ENCODE measurements around the gene ZRSR2. TPM values are rescaled to one million over a fixed set of nuclear protein-coding genes. Genes with fewer than 3 reads are reported as not detected.
"Not testable (repeated sequence)": the region's sequence is repeated elsewhere in the genome, so short reads cannot be mapped to it uniquely, and the experiment has no call there.

Gene ZRSR2
- total RNA-seq, 2 donors from 2014 or later = 4.0 to 6.1 TPM

- no peaks in the 10 kb centered on the region for H3K9me3 ChIP-seq
- TF ChIP-seq, protein P1, sequence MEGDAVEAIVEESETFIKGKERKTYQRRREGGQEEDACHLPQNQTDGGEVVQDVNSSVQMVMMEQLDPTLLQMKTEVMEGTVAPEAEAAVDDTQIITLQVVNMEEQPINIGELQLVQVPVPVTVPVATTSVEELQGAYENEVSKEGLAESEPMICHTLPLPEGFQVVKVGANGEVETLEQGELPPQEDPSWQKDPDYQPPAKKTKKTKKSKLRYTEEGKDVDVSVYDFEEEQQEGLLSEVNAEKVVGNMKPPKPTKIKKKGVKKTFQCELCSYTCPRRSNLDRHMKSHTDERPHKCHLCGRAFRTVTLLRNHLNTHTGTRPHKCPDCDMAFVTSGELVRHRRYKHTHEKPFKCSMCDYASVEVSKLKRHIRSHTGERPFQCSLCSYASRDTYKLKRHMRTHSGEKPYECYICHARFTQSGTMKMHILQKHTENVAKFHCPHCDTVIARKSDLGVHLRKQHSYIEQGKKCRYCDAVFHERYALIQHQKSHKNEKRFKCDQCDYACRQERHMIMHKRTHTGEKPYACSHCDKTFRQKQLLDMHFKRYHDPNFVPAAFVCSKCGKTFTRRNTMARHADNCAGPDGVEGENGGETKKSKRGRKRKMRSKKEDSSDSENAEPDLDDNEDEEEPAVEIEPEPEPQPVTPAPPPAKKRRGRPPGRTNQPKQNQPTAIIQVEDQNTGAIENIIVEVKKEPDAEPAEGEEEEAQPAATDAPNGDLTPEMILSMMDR (IDR thresholded peaks at IDR 0.05) = no peak
- no peak overlapping the region for H3K27ac ChIP-seq
- H3K4me1 ChIP-seq = no peaks in the 10 kb centered on the region
- H3K36me3 ChIP-seq = peaks cover 15% of the 10 kb centered on the region
- H3K27me3 ChIP-seq = no peaks in the 10 kb centered on the region
- H3K4me3 ChIP-seq = no peak overlapping the region
- no peak for DNase-seq (ENCODE audit: low spot score)
Observed at GRCh38 chrX:15816886-15817285, 26.6 kb downstream of the ZRSR2 start.

DNA sequence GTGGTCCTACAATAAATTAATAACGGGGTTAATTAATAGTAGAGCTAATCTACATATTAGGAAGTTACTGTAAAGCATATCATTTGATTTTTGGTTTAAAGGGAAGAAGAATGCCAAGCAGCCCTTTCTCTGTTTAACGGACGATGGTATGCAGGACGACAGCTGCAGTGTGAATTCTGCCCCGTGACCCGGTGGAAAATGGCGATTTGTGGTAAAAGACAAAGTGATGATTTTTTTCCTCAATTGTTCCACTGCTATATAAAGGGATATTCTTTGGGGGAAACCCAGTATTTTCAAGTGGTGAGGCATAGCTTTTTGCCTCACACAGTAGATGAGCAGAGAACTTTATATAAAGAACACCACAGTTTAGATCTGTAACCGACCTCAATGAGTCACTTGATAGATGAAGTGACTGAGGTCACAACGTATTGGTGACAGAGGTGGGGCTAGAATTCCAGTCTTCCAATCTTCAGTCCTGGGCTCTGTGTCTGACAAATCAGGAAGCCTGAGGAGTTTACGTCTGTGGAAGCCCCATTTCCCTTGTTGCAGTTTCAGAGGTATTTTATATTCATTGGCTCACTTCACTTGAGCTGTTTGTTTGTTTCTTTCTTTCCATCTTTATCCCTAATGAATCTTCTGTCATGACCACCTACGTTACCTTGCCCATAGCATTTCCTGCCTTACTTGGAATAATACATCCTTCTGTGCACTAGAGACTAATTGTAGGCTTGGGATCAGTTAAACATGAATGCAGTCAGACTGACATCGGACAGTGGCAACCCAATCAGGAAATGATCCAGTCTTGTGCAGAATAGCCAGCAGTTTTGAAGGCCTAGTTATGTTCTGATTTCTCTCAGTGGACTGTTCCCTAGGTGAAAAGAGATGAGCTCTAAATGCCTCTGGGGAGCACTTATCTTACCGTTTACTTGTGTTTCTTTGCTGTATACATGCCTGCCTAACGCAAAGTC is 30.1 kb downstream of the ZRSR2 start:
- DNase-seq (ENCODE audit: low spot score) = no peak
- no peak overlapping the region for H3K4me3 ChIP-seq
- H3K36me3 ChIP-seq = peaks cover 12% of the 10 kb centered on the region
- no peaks in the 10 kb centered on the region for H3K4me1 ChIP-seq
- TF ChIP-seq, protein P1 (IDR thresholded peaks at IDR 0.05) = no peak
- no peaks in the 10 kb centered on the region for H3K27me3 ChIP-seq
- no peak overlapping the region for H3K27ac ChIP-seq
- no peaks in the 10 kb centered on the region for H3K9me3 ChIP-seq

GRCh38 chrX:15822922-15823321 is 32.6 kb downstream of the ZRSR2 start:
- Histone ChIP-seq H3K27ac (no peak overlapping the region), H3K27me3 (no peaks in the 10 kb centered on the region), H3K4me3 (no peak overlapping the region), H3K4me1 (no peaks in the 10 kb centered on the region), H3K36me3 (peaks cover 12% of the 10 kb centered on the region), H3K9me3 (no peaks in the 10 kb centered on the region)
- TF ChIP-seq, protein P1 (IDR thresholded peaks at IDR 0.05) = no peak
- no peak for DNase-seq (ENCODE audit: low spot score)

DNA sequence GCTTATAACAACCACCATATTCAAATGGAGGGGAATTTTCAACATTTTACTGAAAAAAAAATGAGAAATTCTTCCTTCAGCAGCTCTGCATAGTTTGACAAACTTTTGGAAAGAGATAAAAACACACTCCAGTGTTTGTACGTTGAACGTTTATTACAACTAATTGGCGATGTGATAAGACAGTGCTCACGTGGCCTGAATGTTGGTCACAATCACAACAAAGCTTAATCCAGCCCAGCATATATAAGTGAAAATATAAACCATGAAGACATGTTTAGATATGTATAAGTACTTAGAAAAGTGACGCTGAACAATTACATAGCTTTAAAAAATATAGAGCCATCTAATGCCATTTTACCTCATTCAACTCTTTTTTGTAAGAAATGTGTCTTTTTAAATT is 35.7 kb downstream of the ZRSR2 start:
- Histone ChIP-seq H3K4me1 (no peaks in the 10 kb centered on the region), H3K36me3 (peaks cover 8% of the 10 kb centered on the region), H3K9me3 (no peaks in the 10 kb centered on the region), H3K4me3 (no peak overlapping the region), H3K27me3 (no peaks in the 10 kb centered on the region), H3K27ac (no peak overlapping the region)
- no peak for DNase-seq (ENCODE audit: low spot score)
- TF ChIP-seq, protein P1 (IDR thresholded peaks at IDR 0.05) = no peak

- no peak overlapping the region for H3K4me3 ChIP-seq
- no peaks in the 10 kb centered on the region for H3K36me3 ChIP-seq
- no peak for DNase-seq (ENCODE audit: low spot score)
- H3K27ac ChIP-seq = no peak overlapping the region
- no peaks in the 10 kb centered on the region for H3K9me3 ChIP-seq
- no peaks in the 10 kb centered on the region for H3K27me3 ChIP-seq
- no peaks in the 10 kb centered on the region for H3K4me1 ChIP-seq
- TF ChIP-seq, protein P1 (IDR thresholded peaks at IDR 0.05) = no peak
Observed at GRCh38 chrX:15829217-15829616, 38.9 kb downstream of the ZRSR2 start.

DNA sequence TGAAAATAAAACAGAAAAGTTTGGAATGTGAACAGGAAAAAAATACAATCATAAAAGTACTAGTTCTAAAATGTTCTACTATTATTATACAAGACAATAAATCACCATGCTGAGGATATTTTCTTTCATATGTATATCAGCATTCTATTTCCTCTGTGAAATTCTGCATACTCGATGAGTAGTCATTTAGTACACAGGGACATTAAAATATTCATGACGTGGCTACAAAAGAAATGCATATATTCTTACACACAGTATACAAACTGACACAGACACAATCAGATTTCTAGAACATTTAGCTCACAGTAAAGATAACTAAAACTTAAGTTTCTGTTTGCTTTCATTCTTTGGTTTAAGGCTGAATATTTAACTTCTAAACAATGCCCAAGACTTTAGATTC is 41.1 kb downstream of the ZRSR2 start:
- H3K27me3 ChIP-seq; H3K4me1 ChIP-seq; H3K4me3 ChIP-seq; H3K9me3 ChIP-seq; H3K36me3 ChIP-seq; H3K27ac ChIP-seq; DNase-seq (ENCODE audit: low spot score): not testable (repeated sequence)

Measured in right atrium auricular region (tissue), 2 donors.